Stimulated activated CD4-positive, alpha-beta T cell treated with anti-CD3 and anti-CD28 coated beads, Interleukin-4, amount 100 ng/mL, for 24 hours (primary cell): ENCODE results near the gene KLRC1.
"Not testable (repeated sequence)": the region's sequence is repeated elsewhere in the genome, so short reads cannot be mapped to it uniquely, and the experiment has no call there.

Experiments used
- DNase-seq: peaks from one replicate; pipeline ENCODE4 v3.0.0-alpha.2; 2020

Gene KLRC1

GRCh38 chr12:10409392-10409791, 43.8 kb downstream of the KLRC1 start, which contains the start of gene KLRC4:
Gene KLRC4, minus strand, starts transcription at chr12:10409757. Its CDS starts 182 bp downstream, at chr12:10409575.
- no peak for DNase-seq

DNA sequence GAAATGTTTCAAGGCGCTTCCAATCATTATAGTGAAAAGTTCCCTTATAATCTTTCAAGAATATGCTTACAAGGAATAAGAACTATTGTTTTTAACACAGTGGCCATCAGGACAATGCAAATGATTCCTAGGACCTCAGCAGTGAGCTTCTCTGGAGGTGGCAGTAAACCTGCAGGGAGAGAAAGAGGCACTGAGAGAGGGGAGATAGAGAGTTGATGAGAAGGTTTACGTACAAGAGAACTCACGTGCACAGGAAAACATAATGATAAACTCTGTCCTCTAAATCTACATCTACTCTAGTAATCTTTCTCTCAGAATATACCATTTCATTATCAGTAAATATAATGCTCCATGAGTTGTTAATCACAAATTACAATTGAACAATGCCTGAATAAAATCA, 44.3 kb downstream of the KLRC1 start:
- no peak for DNase-seq

DNA sequence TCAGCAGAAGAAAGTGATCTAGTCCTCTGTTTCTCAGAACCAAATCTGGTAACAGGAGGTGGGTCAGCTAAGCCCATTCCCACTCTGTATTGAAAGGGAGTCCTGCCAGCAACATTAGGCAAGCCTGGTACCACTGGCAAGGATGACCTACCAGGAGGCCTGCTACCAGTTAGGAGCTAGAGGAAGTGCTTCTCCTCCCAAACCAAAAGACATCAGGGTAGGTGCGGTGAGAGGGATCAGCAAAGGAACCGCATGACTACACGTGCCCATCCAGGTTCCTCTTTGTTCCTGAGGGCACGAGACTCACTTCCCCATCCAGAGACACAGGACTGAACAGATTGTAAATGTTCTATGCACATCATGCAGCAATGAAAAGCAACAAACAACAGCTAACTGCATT, 46.5 kb downstream of the KLRC1 start:
- no peak for DNase-seq

- no peak for DNase-seq
Observed at GRCh38 chr12:10405294-10405693, 47.9 kb downstream of the KLRC1 start.

DNA sequence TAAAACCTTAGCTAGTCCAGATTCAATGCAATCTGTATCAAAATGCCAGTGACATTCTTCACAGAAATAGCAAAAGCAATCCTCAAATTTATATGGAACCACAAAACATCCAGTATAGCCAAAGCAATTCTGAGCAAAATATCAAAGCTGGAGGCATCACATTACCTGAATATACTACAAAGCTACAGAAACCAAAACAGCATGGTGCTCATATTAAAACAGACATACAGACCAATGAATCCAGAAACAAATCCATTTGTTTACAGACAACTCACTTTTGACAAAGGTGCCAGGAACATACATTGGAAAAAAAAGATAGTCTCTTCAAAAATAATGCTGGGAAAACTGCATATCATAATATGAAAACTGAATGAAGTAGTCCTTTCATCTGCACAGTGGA, 48.4 kb downstream of the KLRC1 start:
- no peak for DNase-seq

GRCh38 chr12:10400829-10401228, 52.3 kb downstream of the KLRC1 start:
- DNase-seq, result no peak

- no peak for DNase-seq
Observed at GRCh38 chr12:10398168-10398567, 55.0 kb downstream of the KLRC1 start.

GRCh38 chr12:10397296-10397695, 55.9 kb downstream of the KLRC1 start:
- DNase-seq, result no peak

GRCh38 chr12:10396176-10396575, 57.0 kb downstream of the KLRC1 start:
- DNase-seq, result not testable (repeated sequence)
